IPS-15b (cell line): Measurements from ENCODE around the gene PIGU.
"Not testable (repeated sequence)": the region's sequence is repeated elsewhere in the genome, so short reads cannot be mapped to it uniquely, and the experiment has no call there.

Experiments used
- H3K27me3 ChIP-seq: one replicate; pipeline ENCODE4 v1.6.1; 2013; ENCODE audit warnings: low read length; ENCODE audit not compliant: control insufficient read depth, insufficient read depth
- H3K36me3 ChIP-seq: one replicate; pipeline ENCODE4 v1.6.1; 2013; ENCODE audit warnings: low read length; ENCODE audit not compliant: control insufficient read depth, insufficient read depth
- H3K4me1 ChIP-seq: one replicate; pipeline ENCODE4 v1.6.1; 2013; ENCODE audit warnings: mild to moderate bottlenecking, low read length; ENCODE audit not compliant: control insufficient read depth, insufficient read depth
- H3K4me3 ChIP-seq: one replicate; pipeline ENCODE4 v1.5.1; 2013; ENCODE audit warnings: low read depth, low read length
- H3K9ac ChIP-seq: one replicate; pipeline ENCODE4 v1.6.1; 2013; ENCODE audit warnings: low read depth, mild to moderate bottlenecking, low read length
- H3K9me3 ChIP-seq: one replicate; pipeline ENCODE4 v1.6.1; 2013; ENCODE audit warnings: mild to moderate bottlenecking, low read length; ENCODE audit not compliant: control insufficient read depth, insufficient read depth

PIGU gene

GRCh38 chr20:34676642-34677373 lies at the start of gene PIGU:
Gene PIGU (minus strand): TSS chr20:34677092. CDS start chr20:34677085, 7 bp downstream.
- no peaks in the 10 kb centered on the region for H3K27me3 ChIP-seq
- H3K4me1 ChIP-seq = no peaks in the 10 kb centered on the region
- no peaks in the 10 kb centered on the region for H3K9me3 ChIP-seq
- peak within 1 kb of the TSS; percentile 93 for H3K4me3 ChIP-seq
- H3K9ac ChIP-seq = no peak within 1 kb of the TSS
- H3K36me3 ChIP-seq = no peaks in the 10 kb centered on the region

GRCh38 chr20:34724172-34724571 lies 47.3 kb upstream of the PIGU start:
- no peak overlapping the region for H3K9ac ChIP-seq
- no peaks in the 10 kb centered on the region for H3K9me3 ChIP-seq
- H3K27me3 ChIP-seq = no peaks in the 10 kb centered on the region
- H3K36me3 ChIP-seq = peaks cover 2% of the 10 kb centered on the region
- H3K4me1 ChIP-seq = no peaks in the 10 kb centered on the region
- H3K4me3 ChIP-seq = no peak overlapping the region

GRCh38 chr20:34722560-34722959 lies 45.7 kb upstream of the PIGU start:
- not testable (repeated sequence) for H3K27me3 ChIP-seq, H3K9ac ChIP-seq, H3K4me1 ChIP-seq, H3K4me3 ChIP-seq, H3K9me3 ChIP-seq, H3K36me3 ChIP-seq

GRCh38 chr20:34720266-34720665 lies 43.4 kb upstream of the PIGU start:
- Histone ChIP-seq H3K4me3 (no peak overlapping the region), H3K9me3 (no peaks in the 10 kb centered on the region), H3K27me3 (no peaks in the 10 kb centered on the region), H3K36me3 (peaks cover 2% of the 10 kb centered on the region), H3K9ac (no peak overlapping the region), H3K4me1 (no peaks in the 10 kb centered on the region)

- not testable (repeated sequence) for H3K4me1 ChIP-seq, H3K4me3 ChIP-seq, H3K36me3 ChIP-seq, H3K27me3 ChIP-seq, H3K9me3 ChIP-seq, H3K9ac ChIP-seq
Measured at GRCh38 chr20:34719242-34720017, 42.5 kb upstream of the PIGU start.

GRCh38 chr20:34717230-34718095 lies 40.6 kb upstream of the PIGU start:
- Histone ChIP-seq H3K4me3 (no peak overlapping the region), H3K27me3 (no peaks in the 10 kb centered on the region), H3K36me3 (no peaks in the 10 kb centered on the region), H3K9me3 (no peaks in the 10 kb centered on the region), H3K9ac (no peak overlapping the region), H3K4me1 (no peaks in the 10 kb centered on the region)

GRCh38 chr20:34716921-34717229 lies 40.0 kb upstream of the PIGU start:
- no peak overlapping the region for H3K9ac ChIP-seq
- no peak overlapping the region for H3K4me3 ChIP-seq
- H3K36me3 ChIP-seq = no peaks in the 10 kb centered on the region
- no peaks in the 10 kb centered on the region for H3K9me3 ChIP-seq
- H3K27me3 ChIP-seq = no peaks in the 10 kb centered on the region
- H3K4me1 ChIP-seq = no peaks in the 10 kb centered on the region

- Histone ChIP-seq H3K9me3 (no peaks in the 10 kb centered on the region), H3K4me3 (no peak overlapping the region), H3K27me3 (peaks cover 10% of the 10 kb centered on the region), H3K4me1 (peaks cover 1% of the 10 kb centered on the region), H3K36me3 (peaks cover 2% of the 10 kb centered on the region), H3K9ac (no peak overlapping the region)
Measured at GRCh38 chr20:34715384-34715783, 38.5 kb upstream of the PIGU start.

- H3K9me3 ChIP-seq, H3K36me3 ChIP-seq, H3K4me3 ChIP-seq, H3K4me1 ChIP-seq, H3K9ac ChIP-seq: not testable (repeated sequence)
- peaks cover 13% of the 10 kb centered on the region for H3K27me3 ChIP-seq
Measured at GRCh38 chr20:34713944-34714515, 37.1 kb upstream of the PIGU start.

- Histone ChIP-seq H3K27me3 (peaks cover 13% of the 10 kb centered on the region), H3K36me3 (peaks cover 3% of the 10 kb centered on the region), H3K4me1 (peaks cover 3% of the 10 kb centered on the region), H3K4me3 (no peak overlapping the region), H3K9me3 (no peaks in the 10 kb centered on the region), H3K9ac (no peak overlapping the region)
Measured at GRCh38 chr20:34713194-34713943, 36.5 kb upstream of the PIGU start.
